NCI-H345 treated with DMSO at 0.1 percent for 48 hours (cell line): ENCODE measurements around the gene LRCOL1.

ENCODE experiments used
- DNase-seq: peaks from one replicate; lab custom pipeline; 2025; ENCODE audit not compliant: unreplicated experiment; lab: John Stamatoyannopoulos, UW

The LRCOL1 gene

DNA sequence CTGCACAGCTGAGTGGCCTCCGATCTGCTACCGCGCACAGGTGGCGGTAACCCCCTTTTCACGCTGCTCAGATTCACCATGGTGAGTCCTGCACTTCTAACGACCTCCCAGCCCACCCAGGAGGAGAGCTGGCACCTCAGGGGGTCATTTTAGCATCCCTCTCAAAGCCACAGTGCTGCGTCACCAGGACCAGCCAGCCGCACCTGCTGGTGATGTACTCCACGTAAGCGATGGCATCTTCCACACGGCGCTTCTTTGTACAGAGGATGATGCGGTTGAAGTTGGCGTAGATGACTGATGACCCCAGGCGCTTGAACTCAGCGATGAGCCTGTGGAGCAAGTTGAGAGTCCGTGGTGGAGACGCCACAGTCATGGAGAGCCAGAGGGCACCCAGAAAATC lies 27.4 kb upstream of the LRCOL1 start:
- DNase-seq = no peak

DNA sequence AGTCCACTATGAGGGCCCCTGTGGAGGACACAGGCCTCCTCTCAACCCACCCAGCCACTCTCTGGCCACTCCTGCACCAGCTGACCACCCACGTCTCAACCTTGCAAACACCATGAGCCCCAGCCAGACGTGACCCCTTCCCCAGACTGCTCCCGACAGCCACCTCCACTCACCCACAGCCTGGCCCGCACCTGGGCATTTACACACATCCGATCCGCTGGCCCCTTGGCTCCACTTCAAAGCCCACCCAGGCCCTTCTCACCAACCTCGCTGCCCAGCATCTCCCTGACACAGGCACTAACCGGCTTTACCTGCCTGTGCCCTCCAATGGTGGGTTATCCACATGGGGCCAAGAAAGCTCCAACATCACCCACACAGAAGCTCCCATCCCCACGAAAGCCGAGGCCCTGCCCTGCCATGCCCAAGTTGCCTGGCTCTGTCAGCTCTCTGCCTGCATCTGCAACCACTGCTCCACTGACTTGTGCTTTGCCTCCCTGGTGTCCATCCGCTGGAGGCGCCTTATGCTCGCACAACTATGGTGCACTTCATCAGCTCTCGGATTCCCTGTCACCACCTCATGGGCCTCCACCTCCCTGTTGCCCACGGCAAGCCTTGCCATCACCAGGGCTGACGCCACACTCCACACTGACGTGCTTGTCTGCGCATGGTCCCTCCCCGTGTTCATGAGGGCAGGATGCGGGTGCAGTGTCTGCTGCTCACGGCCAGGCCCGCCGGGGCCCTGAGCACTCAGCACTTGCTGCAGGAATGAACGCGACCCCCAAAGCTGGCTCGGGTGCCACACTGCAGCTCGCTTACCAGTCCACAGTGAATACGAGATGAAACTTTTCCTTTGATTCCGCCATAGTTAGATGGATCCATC lies 24.9 kb upstream of the LRCOL1 start:
- no peak for DNase-seq

DNA sequence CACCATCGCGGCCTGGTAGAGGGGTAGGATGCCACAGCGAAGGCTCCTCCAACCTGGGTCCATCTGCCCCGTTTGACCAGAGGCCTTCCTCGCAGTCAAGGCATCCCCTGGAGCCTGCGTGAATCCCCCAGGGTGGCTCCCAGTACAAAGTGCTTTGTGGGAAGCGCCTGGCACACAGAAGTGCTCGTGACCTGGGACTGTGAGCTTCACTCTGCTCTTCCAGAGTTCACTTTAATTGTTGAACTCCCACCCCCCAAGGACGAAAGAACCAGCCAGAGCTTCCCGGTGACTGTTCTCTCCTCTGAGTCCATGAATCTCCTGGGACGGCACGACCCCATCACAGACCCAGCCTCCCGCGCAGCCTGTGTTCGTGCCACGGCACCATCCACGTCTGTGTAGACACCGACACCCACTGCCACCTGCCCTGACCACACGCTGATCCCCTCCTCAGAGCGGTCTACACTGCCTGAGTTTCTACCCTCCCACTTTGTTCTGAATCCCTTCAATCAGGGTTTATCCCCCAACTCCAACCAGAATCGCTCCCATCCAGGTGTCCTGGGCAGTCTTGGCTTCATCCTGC lies 24.1 kb upstream of the LRCOL1 start:
- no peak for DNase-seq

DNA sequence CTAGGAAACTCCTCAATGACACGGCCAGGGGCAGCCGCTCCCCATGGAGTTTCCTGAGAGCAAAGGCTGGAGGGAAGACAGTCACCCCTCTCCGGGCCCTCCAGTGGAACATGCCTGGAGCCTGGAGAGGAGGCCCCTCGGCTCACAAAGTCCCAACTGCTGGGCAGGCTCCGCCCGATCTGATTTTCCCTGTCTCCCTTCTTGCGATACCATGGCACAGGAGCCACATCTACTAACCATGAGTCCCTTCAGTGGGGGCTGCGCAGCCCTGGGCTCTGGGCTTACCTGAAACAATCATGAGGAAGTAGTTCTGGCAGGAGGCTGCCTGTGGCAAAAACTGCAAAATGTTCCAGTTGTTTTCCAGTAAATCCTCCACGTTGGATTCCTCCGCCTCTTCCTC lies 23.5 kb upstream of the LRCOL1 start:
- no peak for DNase-seq

- DNase-seq = no peak
Observed at GRCh38 chr12:132633398-132633797, 23.0 kb upstream of the LRCOL1 start.

- no peak for DNase-seq
Observed at GRCh38 chr12:132632521-132633228, 22.3 kb upstream of the LRCOL1 start.

DNA sequence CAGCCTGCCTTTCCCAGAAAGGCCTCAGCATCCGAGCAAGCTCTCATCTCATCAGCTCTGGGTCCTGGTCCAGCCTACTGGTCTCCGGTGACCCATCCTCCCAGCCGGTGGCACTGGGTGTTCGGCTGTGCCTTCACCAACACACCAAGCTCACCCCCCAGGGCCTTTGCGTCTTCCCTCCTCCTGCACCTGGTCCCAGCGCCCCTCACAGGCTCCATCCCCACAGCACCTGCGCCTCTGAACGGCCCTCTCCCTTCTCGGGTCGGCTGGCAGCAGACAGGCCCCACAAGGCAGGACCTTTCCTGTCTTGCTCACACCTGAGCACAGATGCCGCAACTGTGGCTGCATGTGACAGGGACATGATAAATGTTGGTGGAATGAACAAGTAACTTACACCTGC lies 21.3 kb upstream of the LRCOL1 start:
- no peak for DNase-seq

GRCh38 chr12:132630672-132631071 lies 20.3 kb upstream of the LRCOL1 start:
- no peak for DNase-seq

DNA sequence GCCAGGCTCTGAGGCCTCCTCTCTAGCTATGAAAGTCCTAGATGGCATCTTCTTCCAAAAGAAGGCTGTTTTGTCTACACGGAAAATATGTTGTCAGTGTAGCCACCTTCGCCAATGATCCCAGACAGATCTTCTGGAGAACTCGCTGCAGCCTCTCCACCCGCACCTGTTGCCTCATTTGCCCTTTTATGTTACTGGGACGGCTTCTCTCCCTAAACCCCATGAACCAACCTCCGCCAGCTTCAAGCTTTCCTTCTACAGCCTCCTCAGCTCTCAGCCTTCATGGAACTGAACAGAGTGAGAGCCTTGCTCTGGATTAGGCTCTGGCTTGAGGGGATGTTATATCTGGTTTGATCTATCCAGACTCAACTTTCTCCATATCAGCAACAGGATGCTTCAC lies 18.9 kb upstream of the LRCOL1 start:
- DNase-seq = no peak

GRCh38 chr12:132625731-132626430 lies 15.5 kb upstream of the LRCOL1 start:
- no peak for DNase-seq

GRCh38 chr12:132624910-132625630 lies 14.7 kb upstream of the LRCOL1 start:
- DNase-seq = no peak

GRCh38 chr12:132624186-132624855 lies 13.9 kb upstream of the LRCOL1 start:
- no peak for DNase-seq

- no peak for DNase-seq
Observed at GRCh38 chr12:132623072-132623869, 12.9 kb upstream of the LRCOL1 start.

GRCh38 chr12:132622437-132623071 lies 12.2 kb upstream of the LRCOL1 start:
- no peak for DNase-seq

DNA sequence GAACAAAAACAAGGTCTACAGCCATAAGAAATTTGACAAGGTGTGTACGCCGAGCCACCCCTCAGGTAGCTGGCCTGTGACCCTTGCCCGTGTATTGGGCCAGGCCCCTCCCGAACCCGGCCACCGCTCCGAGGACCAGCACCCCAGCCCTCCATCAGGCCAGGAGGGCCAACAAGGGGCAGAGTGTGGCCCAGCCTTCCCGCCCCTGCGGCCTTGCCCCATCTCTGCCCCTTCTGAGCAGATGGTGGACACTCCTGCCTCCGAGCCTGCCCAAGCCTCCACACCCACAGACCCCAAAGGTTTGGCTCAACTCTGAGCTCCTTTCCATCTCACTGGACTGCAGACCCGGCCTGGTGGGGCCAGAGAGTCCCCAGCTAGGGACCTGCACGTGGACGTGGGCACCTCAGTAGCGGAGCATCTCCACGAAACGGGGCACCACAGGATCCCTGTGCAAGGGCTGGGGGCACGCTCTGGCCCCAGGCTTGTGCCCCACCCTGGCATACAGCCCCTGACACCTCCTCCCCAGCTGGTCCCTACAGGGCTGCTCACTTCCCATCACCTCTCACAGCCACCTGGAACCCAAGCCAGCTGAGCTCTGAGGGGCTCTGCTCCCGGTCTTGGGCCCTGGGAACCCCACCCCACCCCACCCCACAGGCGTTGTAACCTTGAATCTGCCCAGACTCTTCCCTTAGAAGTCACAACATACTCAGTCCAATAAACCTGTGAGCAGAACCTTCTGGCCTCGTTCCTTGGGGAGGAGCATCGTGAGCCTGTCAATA lies 11.5 kb upstream of the LRCOL1 start:
- no peak for DNase-seq

GRCh38 chr12:132620899-132621656 lies 10.7 kb upstream of the LRCOL1 start:
- no peak for DNase-seq

GRCh38 chr12:132620113-132620898 lies 9.9 kb upstream of the LRCOL1 start:
- no peak for DNase-seq
